SK-MEL-5 (cell line): ENCODE results near the gene CTAG1B. TPM values are rescaled to one million over a fixed set of nuclear protein-coding genes. Genes with fewer than 3 reads are reported as not detected.
"Not testable (repeated sequence)": the region's sequence is repeated elsewhere in the genome, so short reads cannot be mapped to it uniquely, and the experiment has no call there.

Experiments used
- DNase-seq: peaks from one replicate; pipeline ENCODE4 v3.0.0-alpha.2; 2016; ENCODE audit warnings: low read depth, low spot score
- in situ Hi-C: cut with HindIII; loops from 2 replicates; pipeline ENCODE4 v1.10.0; 2016; ENCODE audit warnings: low sequenced_read_pairs, high pct_unique_total_duplicates, low pct_unique_long_range_greater_than_20kb
- small RNA-seq, 2 experiments: library from RNA; depleted of rRNA; stranded (forward); fragments of <200 nt; gene quantifications; one replicate each; pipeline ENCODE3, GENCODE V24; 2014
- total RNA-seq: library from RNA; depleted of rRNA; stranded (reverse); fragments of >200 nt; shearing (Covaris generic); gene quantifications from 2 replicates; pipeline ENCODE4 v1.2.3, GENCODE V29; 2014; rRNA removed

Gene CTAG1B
- total RNA-seq, 1 experiment from 2014 or later: not detected

GRCh38 chrX:154597221-154597620 is 21.9 kb downstream of the CTAG1B start:
- no peak for DNase-seq
- in situ Hi-C loops: no loop called here

DNA sequence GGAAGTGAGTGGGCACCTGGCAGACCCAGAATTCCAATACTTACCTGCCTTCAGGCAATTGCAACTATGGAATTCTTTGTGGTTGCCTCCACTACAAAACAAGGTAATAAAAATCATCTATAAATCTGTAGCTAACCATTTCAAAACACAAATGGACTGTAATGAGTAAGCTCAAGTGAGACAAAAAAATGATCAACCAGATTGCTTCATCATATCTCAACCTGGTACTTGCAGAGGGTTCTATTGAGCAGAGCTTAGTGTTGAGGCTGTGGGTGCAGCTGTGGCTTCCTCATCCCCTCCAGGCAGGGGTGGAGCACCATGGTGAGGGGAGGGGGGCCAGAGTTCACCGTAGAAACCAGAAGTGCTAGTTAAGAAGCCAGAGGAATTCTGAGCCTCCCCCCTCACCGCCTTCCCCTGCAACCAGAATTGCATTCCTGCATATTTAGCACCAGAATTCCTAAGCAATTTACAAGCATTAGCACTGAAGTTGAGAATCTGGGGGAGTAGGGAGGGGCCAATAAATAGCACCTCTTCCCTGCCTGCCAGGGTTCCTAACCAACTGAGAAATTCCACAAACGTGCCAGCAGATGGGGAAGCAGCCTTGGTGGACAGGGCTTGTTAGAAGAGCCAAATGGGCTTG is 22.7 kb downstream of the CTAG1B start:
- DNase-seq: no peak
- in situ Hi-C loops: no loop called here

DNA sequence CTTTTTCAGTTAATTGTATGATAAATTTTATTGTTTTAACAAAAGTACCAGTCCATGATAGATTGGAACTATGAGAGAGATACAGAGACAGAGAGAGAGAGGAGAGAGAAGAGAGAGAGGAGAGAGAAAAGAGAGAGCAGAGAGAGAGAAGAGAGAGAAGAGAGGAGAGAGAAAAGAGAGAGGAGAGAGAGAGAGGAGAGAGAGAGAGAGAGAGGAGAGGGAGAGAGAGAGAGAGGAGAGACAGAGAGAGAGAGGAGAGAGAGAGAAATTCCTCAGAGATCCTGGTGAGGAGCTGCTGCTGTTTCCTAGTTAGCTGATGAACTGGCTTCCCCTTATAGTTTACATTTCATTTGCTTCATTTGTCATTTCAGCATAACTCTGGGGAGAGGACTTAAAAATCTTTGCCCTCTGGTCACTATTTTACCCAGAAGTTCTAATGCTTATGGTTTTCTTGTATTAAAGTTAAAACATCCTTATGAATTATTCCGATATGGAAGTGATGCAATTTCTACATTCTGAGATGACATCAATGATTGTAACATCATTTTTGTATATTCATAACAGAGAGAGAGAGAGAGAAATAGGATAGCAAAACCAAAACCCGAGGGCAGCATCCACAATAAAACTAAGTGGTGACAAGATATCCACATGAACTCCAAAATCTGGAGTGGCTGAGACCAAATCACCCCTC is 23.4 kb downstream of the CTAG1B start:
- no peak for DNase-seq
- in situ Hi-C loops: no loop called here

DNA sequence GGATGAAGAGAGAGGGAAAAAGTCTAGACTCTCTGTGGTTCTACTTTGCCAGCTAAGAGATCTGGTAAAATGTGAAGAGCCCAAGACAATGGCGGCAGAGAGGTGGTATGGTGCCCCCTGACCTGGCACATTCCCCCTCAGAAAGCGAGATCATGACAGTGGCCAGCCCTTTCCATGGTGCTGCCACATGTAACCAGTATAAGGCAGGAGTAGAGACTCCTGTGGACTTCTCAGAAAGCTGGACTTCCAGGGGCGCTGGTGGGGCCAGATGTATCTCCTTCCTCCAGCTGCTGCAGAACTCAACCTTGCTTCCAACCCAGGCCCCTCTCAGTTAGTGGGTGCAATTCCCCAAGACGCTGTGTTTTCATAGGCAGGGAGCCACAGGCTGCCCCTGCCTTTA is 24.6 kb downstream of the CTAG1B start:
- DNase-seq: no peak
- in situ Hi-C loops: no loop called here

DNA sequence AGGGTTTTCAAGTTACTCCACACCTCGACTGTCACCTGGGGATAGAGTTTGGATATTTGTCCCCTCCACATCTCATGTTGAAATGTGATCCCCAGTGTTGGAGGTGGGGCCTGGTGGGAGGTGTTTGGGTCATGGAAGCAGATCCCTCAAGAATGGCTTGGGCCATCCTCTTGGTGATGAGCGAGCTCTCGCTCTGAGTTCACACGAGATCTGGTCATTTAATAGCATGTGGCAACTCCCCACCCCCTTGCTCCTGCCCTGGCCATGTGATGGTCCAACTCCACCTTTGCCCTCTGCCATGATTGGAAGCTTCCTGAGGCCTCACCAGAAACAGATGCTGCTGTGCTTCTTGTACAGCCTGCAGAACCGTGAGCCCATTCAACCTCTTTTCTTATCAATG is 25.9 kb downstream of the CTAG1B start:
- in situ Hi-C loops: no loop called here
- DNase-seq: no peak

GRCh38 chrX:154592505-154592904 is 26.6 kb downstream of the CTAG1B start:
- in situ Hi-C loops: no loop called here
- no peak for DNase-seq

DNA sequence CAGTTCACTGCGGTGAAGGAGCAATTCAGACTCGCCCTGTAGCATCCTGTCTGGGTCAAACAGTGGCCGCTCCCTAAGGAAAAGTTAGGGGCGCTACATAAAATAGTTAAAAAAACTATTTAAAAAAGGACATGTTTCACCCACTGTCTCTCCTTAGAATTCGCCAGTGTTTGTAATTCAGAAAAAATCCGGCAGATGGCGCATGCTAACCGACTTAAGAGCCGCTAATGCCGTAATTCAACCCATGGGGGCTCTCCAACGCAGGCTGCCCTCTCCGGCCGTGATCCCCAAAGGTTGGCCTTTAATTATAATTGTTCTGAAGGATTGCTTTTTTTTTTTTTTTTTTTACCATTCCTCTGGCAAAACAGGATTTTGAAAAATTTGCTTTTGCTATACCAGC is 28.7 kb downstream of the CTAG1B start:
- DNase-seq, in situ Hi-C loops: not testable (repeated sequence)

DNA sequence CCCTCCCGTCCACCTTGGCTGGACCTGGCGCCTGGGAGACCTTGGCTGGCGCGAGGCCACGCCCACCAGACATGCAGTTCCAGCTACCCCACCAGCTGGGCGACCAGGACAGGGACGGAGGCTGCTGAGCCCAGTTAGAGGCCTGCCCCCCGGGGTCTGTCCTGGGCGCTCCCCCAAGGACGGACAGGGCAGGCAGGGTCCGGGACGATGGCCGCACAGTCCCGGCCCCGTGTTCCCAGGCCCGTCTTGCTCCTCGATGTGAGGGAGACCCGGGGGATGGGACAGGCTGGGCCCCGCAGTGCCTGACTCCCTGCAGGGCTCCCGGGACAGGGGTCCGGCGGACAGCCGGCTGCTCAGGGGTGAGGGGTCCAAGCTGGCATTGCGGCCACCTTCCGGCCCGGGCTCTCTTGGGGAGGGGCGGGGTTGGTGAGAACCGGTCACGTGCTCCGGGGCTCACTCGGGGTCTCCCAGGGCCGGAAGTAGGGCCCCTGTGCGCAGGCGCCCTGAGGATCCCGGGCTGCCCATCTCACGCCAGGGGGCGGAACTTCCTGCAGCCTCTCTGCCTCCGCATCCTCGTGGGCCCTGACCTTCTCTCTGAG is 34.4 kb downstream of the CTAG1B start, which contains the start of gene CTAG1A:
Gene CTAG1A, plus strand, starts transcription at position 549 of the 599 bp plus-strand sequence. CDS start 74 bp downstream, outside the sequence.
- DNase-seq, in situ Hi-C loops: not testable (repeated sequence)

DNA sequence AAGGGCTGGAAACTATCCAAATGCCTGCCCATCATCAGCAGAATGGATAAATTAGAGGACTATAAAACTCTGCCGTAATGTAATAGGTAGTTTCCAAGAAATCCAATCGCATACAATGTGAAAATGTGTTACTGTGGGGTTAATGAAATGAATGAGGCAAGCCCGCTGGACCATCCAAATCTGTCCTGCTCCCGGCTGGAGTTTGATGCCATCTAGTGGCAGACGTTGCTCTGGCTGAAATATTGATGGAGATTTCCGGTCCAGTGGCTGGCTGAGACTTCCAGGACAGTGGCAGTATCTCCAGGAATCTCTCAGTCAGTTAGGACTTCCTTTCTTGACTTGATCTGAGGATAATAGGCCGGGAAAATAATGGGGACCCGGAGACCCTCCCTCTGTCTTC is 36.1 kb downstream of the CTAG1B start:
- DNase-seq, in situ Hi-C loops: not testable (repeated sequence)

DNA sequence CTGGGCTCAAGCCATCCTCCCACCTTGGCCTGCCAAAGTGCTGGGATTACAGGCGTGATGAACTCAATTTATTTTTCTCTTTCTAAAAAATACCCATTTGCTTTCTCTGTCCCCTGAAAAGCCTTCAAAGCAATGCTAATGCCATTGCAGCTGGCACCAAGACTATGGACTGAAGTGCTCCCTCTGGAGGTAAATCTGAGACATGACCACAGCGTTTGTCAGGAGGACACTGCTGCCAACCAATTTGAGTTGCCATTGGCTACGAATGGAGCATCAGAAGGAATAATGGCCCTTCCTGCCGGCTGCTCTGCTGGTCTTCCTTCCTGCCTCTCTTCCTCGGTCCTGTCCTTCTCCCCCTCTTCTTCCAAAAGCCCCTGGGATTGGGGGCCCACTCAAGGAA is 44.0 kb downstream of the CTAG1B start:
- in situ Hi-C loops, DNase-seq: not testable (repeated sequence)

- in situ Hi-C loops: not testable (repeated sequence)
Measured at GRCh38 chrX:154573061-154573460, 46.0 kb downstream of the CTAG1B start.

DNA sequence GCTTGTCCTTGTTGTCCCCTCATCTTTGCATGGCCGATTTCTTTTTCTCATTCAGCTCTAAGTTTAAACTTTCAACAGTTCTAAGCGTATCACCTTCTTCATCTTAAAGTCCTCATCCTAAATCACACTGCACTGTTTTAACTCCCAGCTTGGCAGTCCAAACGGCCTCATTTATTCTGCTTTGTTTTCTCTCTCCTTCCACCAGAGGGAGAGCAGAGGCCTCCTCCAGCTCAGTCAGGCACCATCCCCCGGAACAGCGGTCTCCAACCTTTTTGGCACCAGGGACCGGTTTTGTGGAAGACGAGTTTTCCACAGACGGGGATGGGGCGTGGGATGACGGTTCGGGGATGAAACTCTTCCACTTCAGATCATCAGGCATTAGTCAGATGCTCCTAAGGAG is 48.7 kb downstream of the CTAG1B start:
- DNase-seq, in situ Hi-C loops: not testable (repeated sequence)

More at GRCh38 chrX:154573061-154573460, 46.0 kb downstream of the CTAG1B start:
- DNase-seq: not testable (repeated sequence)

Small RNA genes lying within 50 kb of the gene (small RNA-seq; reads per million reads assigned to genes)
- gene AC244090.1: 0 reads per million in 2 experiments
- 0 reads per million in 2 experiments for gene AC244107.2

Other genes starting within 250 kb of the CTAG1B start
- gene FLNA, start 244.6 kb downstream of the CTAG1B start, total RNA-seq: 108 and 138 TPM in 2 replicates
- 15.4 and 21.3 TPM in 2 replicates for gene EMD, start 240.0 kb downstream of the CTAG1B start, total RNA-seq
- gene RPL10, start 220.9 kb downstream of the CTAG1B start, total RNA-seq: 3,421 and 3,578 TPM in 2 replicates
- gene DNASE1L1, start 210.0 kb downstream of the CTAG1B start, total RNA-seq: 53.4 and 56.8 TPM in 2 replicates
- 17.6 and 25.3 TPM in 2 replicates for gene TAFAZZIN, start 207.7 kb downstream of the CTAG1B start, total RNA-seq
- gene ATP6AP1, start 190.6 kb downstream of the CTAG1B start, total RNA-seq: 88.8 and 93.6 TPM in 2 replicates
- 48.8 and 61.9 TPM in 2 replicates for gene GDI1, start 182.1 kb downstream of the CTAG1B start, total RNA-seq
- gene FAM50A, start 175.1 kb downstream of the CTAG1B start, total RNA-seq: 83.0 and 85.2 TPM in 2 replicates
- gene PLXNA3, start 161.0 kb downstream of the CTAG1B start, total RNA-seq: not detected in 2 replicates
- 47.7 and 58.6 TPM in 2 replicates for gene LAGE3, start 140.0 kb downstream of the CTAG1B start, total RNA-seq
- 58.3 and 64.6 TPM in 2 replicates for gene UBL4A, start 132.7 kb downstream of the CTAG1B start, total RNA-seq
- gene SLC10A3, start 128.7 kb downstream of the CTAG1B start, total RNA-seq: 9.8 and 11.9 TPM in 2 replicates
- 25.6 and 28.1 TPM in 2 replicates for gene FAM3A, start 103.0 kb downstream of the CTAG1B start, total RNA-seq
- gene G6PD, start 72.4 kb downstream of the CTAG1B start, total RNA-seq: 39.1 and 52.7 TPM in 2 replicates
- gene IKBKG, start 71.7 kb downstream of the CTAG1B start, total RNA-seq: 12.3 and 15.0 TPM in 2 replicates
- not detected in 2 replicates for gene CTAG1A, start 34.1 kb downstream of the CTAG1B start, total RNA-seq
- 0.29 and 1.0 TPM in 2 replicates for gene CTAG2, start 34.3 kb upstream of the CTAG1B start, total RNA-seq
- 0.40 and 0.61 TPM in 2 replicates for gene GAB3, start 131.8 kb upstream of the CTAG1B start, total RNA-seq
- 54.4 and 61.9 TPM in 2 replicates for gene DKC1, start 143.6 kb upstream of the CTAG1B start, total RNA-seq
- 7.6 and 7.9 TPM in 2 replicates for gene MPP1, start 186.2 kb upstream of the CTAG1B start, total RNA-seq
- gene SMIM9, start 215.4 kb upstream of the CTAG1B start, total RNA-seq: not detected in 2 replicates